NCI-H2196 treated with DMSO at 0.1 percent for 48 hours (cell line): ENCODE results near the gene CAMTA1.
A peak's percentile ranks its signal among the peaks of the same experiment; 100 is the strongest.

Source experiments
- DNase-seq: peaks from one replicate; lab custom pipeline; 2025; ENCODE audit not compliant: unreplicated experiment; lab: John Stamatoyannopoulos, UW

The CAMTA1 gene

GRCh38 chr1:7247158-7247557, 461.9 kb downstream of the CAMTA1 start:
- no peak for DNase-seq

GRCh38 chr1:7247791-7248548, 462.7 kb downstream of the CAMTA1 start:
- no peak for DNase-seq

- DNase-seq, result no peak
These were observed 463.4 kb downstream of the CAMTA1 start for GRCh38 chr1:7248549-7249199.

GRCh38 chr1:7249516-7249915, 464.3 kb downstream of the CAMTA1 start:
- no peak for DNase-seq

- DNase-seq, result no peak
These were observed 464.9 kb downstream of the CAMTA1 start for GRCh38 chr1:7250176-7250575.

GRCh38 chr1:7250597-7251453, 465.6 kb downstream of the CAMTA1 start:
- DNase-seq, result no peak

GRCh38 chr1:7251454-7251800, 466.2 kb downstream of the CAMTA1 start:
- no peak for DNase-seq

- no peak for DNase-seq
These were observed 467.3 kb downstream of the CAMTA1 start for GRCh38 chr1:7252411-7253117.

GRCh38 chr1:7253118-7253480, 467.8 kb downstream of the CAMTA1 start:
- no peak for DNase-seq

- DNase-seq, result no peak
These were observed 468.8 kb downstream of the CAMTA1 start for GRCh38 chr1:7253988-7254587.

- DNase-seq, result no peak
These were observed 470.2 kb downstream of the CAMTA1 start for GRCh38 chr1:7255303-7256058.

- DNase-seq, result no peak
These were observed 471.3 kb downstream of the CAMTA1 start for GRCh38 chr1:7256526-7256925.

- DNase-seq, result no peak
These were observed 472.0 kb downstream of the CAMTA1 start for GRCh38 chr1:7257225-7257624.

GRCh38 chr1:7258589-7259135, 473.4 kb downstream of the CAMTA1 start:
- DNase-seq, result no peak

GRCh38 chr1:7259955-7260354, 474.7 kb downstream of the CAMTA1 start:
- no peak for DNase-seq

- no peak for DNase-seq
These were observed 476.2 kb downstream of the CAMTA1 start for GRCh38 chr1:7261490-7261889.

GRCh38 chr1:7262611-7263010, 477.4 kb downstream of the CAMTA1 start:
- peak; percentile 85 for DNase-seq

GRCh38 chr1:7263021-7263960, 478.0 kb downstream of the CAMTA1 start:
- DNase-seq, result no peak

- DNase-seq, result no peak
These were observed 478.8 kb downstream of the CAMTA1 start for GRCh38 chr1:7264101-7264500.
